Activated naive CD8-positive, alpha-beta T cell (primary cell): Measurements from ENCODE around the gene PTPRM.
"Not testable (repeated sequence)": the region's sequence is repeated elsewhere in the genome, so short reads cannot be mapped to it uniquely, and the experiment has no call there.

Source experiments
- H3K27ac Mint-ChIP-seq: one replicate; pipeline ENCODE4 v1.8.0; 2021; ENCODE audit warnings: mixed read lengths
- H3K27me3 Mint-ChIP-seq: one replicate; pipeline ENCODE4 v1.8.0; 2021; ENCODE audit warnings: mixed read lengths
- H3K36me3 Mint-ChIP-seq: one replicate; pipeline ENCODE4 v1.8.0; 2021; ENCODE audit warnings: mixed read lengths
- H3K4me1 Mint-ChIP-seq: one replicate; pipeline ENCODE4 v1.8.0; 2021; ENCODE audit warnings: low read depth, mixed read lengths
- H3K4me3 Mint-ChIP-seq: one replicate; pipeline ENCODE4 v1.8.0; 2021; ENCODE audit warnings: mild to moderate bottlenecking, mixed read lengths
- H3K9me3 Mint-ChIP-seq: one replicate; pipeline ENCODE4 v1.8.0; 2021; ENCODE audit warnings: low read depth, mixed read lengths

Gene PTPRM

DNA sequence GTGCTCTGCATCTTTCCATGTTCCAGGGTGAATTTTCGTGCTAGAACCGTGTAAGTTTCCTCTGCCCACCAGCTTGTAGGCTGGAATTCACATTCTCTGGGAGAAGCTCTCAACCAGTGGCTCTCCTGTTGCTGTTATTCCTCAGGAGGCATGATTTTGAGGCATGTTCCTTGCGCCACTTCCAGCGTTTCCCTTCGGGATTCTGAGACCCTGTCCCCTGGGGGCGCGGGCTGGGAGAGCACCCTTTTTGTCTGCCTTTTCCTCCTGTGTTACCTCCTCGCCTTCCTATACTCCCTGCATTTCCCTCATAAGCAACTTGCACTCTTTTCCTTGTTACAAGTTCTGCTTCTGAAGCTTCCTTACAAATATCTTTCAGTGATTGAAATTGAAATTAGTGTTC lies 156.4 kb downstream of the PTPRM start:
- Mint-ChIP-seq H3K9me3 (peaks cover 4% of the 10 kb centered on the region), H3K27ac (no peak overlapping the region), H3K4me3 (no peak overlapping the region), H3K36me3 (no peaks in the 10 kb centered on the region), H3K4me1 (no peaks in the 10 kb centered on the region), H3K27me3 (no peaks in the 10 kb centered on the region)

DNA sequence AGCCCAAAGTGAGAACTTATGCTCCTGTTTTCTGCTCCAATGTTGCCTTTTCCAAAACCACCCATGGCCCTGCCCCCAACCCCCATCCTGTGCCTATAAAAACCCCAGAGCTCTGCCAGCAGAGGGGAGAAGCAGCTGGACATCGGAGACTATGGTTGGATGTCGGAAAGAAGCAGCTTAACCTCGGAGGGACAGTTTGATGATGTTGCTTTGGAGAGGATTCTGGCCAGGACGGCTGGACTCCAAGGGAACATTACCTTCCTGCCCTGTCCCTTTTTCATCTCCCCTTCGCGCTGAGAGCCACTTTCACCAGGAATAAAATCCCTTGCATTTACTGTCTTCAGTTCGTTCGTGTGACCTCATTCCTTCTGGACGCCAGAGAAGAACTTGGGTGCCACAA lies 158.4 kb downstream of the PTPRM start:
- Mint-ChIP-seq H3K27ac (no peak overlapping the region), H3K4me3 (no peak overlapping the region), H3K9me3 (peaks cover 4% of the 10 kb centered on the region), H3K36me3 (no peaks in the 10 kb centered on the region), H3K27me3 (no peaks in the 10 kb centered on the region), H3K4me1 (no peaks in the 10 kb centered on the region)

DNA sequence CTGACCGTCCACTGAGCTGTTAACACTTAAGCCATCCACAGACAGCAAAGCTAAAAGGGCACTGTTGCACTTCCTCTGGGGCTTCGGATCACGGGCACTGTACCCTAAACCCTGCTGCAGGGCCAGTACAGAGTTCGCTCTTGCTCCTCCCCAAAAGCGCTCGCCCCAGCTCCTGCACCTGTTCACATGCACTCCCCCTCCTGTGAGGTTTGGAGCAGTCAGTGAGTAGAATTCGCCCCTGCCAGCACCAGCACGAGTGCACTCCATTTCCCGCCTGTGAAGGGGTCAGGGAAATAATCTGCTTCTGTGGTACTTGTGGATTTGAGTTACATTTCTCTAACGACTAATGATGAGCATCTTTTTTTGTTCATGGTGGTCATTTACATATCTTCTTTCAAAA lies 158.8 kb downstream of the PTPRM start:
- no peaks in the 10 kb centered on the region for H3K36me3 Mint-ChIP-seq
- no peak overlapping the region for H3K27ac Mint-ChIP-seq
- no peaks in the 10 kb centered on the region for H3K27me3 Mint-ChIP-seq
- H3K9me3 Mint-ChIP-seq = peaks cover 4% of the 10 kb centered on the region
- H3K4me1 Mint-ChIP-seq = no peaks in the 10 kb centered on the region
- no peak overlapping the region for H3K4me3 Mint-ChIP-seq

DNA sequence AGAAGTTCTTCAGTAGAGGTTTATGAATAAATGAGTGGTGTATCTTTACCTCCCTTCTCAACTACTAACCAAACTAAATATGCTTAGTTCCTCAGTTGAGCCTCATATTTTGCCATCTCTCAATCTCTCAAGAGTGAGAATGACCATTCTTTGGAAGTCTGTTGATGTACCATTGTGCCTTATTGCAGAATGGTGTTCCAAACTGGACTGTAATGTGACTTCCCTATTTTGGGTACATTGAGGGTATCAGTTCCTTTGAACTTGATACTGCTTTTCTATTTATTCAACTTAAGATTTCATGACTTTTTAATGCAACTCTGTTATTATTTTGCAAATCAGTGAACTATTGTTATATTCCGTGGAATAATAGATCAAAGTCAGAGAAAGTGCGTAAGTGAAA lies 159.4 kb downstream of the PTPRM start:
- Mint-ChIP-seq H3K27me3 (no peaks in the 10 kb centered on the region), H3K4me3 (no peak overlapping the region), H3K27ac (no peak overlapping the region), H3K9me3 (peaks cover 6% of the 10 kb centered on the region), H3K36me3 (no peaks in the 10 kb centered on the region), H3K4me1 (no peaks in the 10 kb centered on the region)

DNA sequence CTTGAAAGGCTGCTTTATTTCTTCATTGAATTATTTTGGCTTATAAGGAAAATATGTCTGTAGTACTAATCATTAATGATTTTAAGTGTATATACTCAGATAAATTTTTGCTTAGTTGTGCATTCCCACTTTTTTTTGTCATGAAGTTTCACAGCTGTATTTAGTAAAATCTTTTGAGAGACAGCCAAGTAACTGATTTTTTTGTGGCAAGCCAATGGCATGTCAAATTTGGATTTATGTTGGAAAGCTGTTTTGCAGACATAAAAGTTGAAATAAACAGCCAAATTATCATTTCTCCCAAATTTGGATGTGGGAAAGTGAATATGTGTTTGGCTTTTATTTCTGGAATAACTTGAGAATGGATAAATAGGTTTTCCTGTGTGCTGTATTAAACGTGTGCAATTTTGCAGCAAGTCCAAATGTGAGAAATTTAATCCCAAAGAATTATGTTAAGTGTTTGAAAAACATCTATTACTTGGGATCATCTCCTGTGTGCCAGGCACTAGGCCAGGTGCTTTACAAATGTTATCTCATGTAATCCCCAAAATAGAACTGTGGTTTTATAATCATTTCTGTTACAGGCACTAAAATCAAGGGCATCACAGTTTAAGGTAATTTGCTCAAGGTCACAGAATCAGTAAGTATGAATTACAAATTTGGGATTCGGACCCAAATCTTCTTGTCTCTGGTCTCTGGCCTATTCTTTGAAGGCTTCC lies 160.4 kb downstream of the PTPRM start:
- Mint-ChIP-seq H3K27me3 (no peaks in the 10 kb centered on the region), H3K27ac (no peak overlapping the region), H3K4me1 (no peaks in the 10 kb centered on the region), H3K4me3 (no peak overlapping the region), H3K9me3 (peaks cover 9% of the 10 kb centered on the region), H3K36me3 (no peaks in the 10 kb centered on the region)

DNA sequence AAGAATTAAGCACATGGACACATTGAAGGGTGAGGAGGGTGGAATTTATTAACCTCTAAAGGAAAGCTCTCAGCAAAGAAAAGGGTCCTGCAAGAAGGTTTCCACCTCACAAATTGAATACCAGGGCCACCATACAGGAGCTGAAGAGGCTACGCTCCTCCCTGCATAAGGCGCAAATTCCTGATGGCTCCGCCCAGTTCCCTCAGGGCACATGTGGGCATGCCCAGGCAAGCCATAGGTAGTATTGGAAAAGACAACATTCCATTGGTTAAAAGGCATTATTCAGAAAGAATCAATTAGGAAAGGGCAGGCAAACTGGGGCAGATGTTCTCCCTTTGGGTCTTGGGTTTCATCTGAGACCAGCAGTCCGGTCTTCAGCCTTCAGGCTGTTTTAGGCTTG lies 161.2 kb downstream of the PTPRM start:
- Mint-ChIP-seq H3K36me3 (no peaks in the 10 kb centered on the region), H3K4me3 (no peak overlapping the region), H3K27me3 (no peaks in the 10 kb centered on the region), H3K27ac (no peak overlapping the region), H3K9me3 (peaks cover 9% of the 10 kb centered on the region), H3K4me1 (no peaks in the 10 kb centered on the region)

DNA sequence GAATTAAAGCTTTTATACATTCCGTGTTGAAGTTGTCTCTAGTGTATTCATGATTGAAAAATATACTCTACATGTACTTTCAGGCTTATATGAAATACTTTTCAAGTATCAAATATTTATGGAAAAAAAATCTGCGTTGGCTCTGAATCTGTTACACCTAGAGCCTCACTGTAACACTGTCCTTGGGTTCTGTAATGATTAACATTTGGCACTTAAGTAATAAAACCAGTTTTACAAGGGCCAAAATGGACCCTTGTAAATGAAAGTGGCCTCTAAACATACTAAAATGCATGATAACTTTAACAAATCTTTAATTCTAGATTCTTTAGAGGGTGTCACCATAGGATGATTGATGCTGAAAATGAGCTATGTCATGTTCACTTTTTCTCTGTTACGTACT lies 162.8 kb downstream of the PTPRM start:
- no peak overlapping the region for H3K4me3 Mint-ChIP-seq
- H3K9me3 Mint-ChIP-seq = peaks cover 5% of the 10 kb centered on the region
- H3K36me3 Mint-ChIP-seq = no peaks in the 10 kb centered on the region
- H3K4me1 Mint-ChIP-seq = no peaks in the 10 kb centered on the region
- no peak overlapping the region for H3K27ac Mint-ChIP-seq
- H3K27me3 Mint-ChIP-seq = no peaks in the 10 kb centered on the region

DNA sequence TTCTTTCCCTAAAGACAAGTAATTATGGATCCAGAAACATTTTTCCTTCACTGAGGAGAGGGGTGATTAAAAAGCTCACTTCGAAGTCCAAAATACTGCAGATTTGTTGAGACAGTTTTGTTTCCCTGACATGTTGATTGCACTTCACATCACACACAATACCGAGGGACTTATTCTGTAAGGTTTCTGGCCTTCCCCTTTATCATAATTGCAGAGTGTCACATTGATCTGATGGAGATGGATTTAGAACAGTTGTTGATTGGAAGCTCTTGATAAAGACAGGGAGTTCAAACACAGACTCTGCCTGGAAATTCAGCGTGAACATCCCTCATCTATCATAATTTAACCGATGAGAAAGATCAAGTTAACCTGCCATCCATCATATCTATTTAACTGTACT lies 163.6 kb downstream of the PTPRM start:
- Mint-ChIP-seq H3K27me3 (no peaks in the 10 kb centered on the region), H3K27ac (no peak overlapping the region), H3K4me1 (no peaks in the 10 kb centered on the region), H3K36me3 (no peaks in the 10 kb centered on the region), H3K9me3 (peaks cover 5% of the 10 kb centered on the region), H3K4me3 (no peak overlapping the region)

DNA sequence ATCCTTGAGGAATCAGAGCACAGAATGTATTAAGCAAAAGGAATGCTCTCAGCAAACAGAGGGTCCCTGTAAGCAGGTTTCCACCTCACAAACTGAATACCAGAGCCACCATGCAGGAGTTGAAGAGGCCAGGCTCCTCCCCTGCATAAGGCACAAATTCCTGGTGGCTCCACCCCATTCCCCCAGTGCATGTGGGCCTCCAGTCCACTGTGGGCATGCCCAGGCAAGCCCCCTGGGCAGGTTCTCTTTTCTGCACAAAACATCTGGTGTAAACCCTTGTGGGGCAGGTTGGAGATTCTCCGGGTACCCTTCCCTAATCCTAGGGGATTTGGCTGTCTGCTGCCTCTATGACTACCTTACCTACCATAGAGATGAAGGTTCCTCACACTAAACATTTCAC lies 166.5 kb downstream of the PTPRM start:
- no peak overlapping the region for H3K4me3 Mint-ChIP-seq
- no peak overlapping the region for H3K27ac Mint-ChIP-seq
- H3K27me3 Mint-ChIP-seq = no peaks in the 10 kb centered on the region
- H3K9me3 Mint-ChIP-seq = peaks cover 5% of the 10 kb centered on the region
- H3K4me1 Mint-ChIP-seq = no peaks in the 10 kb centered on the region
- H3K36me3 Mint-ChIP-seq = no peaks in the 10 kb centered on the region

DNA sequence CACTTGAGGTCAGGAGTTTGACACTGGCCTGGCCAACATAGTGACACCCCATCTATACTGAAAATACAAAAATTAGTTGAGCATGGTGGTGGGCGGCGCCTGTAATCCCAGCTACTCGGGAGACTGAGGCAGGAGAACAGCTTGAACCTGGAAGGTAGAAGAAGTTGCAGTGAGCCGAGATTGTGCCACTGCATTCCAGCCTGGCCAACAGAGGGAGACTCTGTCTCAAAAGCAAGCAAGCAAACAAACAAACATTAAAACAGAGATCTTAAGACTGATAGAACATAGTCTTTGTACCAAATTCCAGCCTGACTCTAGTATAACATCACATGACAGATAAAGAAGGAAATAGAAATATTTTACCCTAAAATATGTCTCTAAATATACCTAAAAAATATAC lies 168.1 kb downstream of the PTPRM start:
- Mint-ChIP-seq H3K27ac (no peak overlapping the region), H3K4me3 (no peak overlapping the region), H3K9me3 (peaks cover 5% of the 10 kb centered on the region), H3K36me3 (no peaks in the 10 kb centered on the region), H3K4me1 (no peaks in the 10 kb centered on the region), H3K27me3 (no peaks in the 10 kb centered on the region)

DNA sequence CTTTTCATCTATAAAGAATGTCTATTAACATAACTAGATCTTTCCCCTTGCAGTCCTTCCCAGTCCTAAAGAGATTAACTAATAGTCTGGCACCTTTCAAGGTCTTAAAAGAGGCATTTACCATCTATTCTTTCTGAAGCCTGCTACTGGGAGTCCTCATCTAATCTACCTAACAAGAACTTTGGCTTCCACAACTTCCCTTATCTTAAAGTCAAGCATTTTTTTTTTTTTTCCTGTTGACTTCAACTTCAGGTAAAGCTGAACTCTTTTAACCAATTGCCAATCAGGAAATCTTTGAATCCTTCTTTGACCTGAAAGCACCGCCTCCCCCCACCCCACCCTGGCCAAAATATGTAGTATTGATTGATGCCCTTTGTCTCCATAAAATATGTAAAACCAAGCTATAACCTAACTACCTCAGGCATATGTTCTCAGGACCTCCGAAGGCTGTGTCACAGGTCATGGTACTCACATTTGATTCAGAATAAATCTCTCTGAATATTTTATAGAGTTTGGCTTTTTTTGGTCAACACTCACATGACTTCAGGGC lies 168.6 kb downstream of the PTPRM start:
- Mint-ChIP-seq H3K4me3 (no peak overlapping the region), H3K36me3 (no peaks in the 10 kb centered on the region), H3K27ac (no peak overlapping the region), H3K9me3 (peaks cover 5% of the 10 kb centered on the region), H3K27me3 (no peaks in the 10 kb centered on the region), H3K4me1 (no peaks in the 10 kb centered on the region)

DNA sequence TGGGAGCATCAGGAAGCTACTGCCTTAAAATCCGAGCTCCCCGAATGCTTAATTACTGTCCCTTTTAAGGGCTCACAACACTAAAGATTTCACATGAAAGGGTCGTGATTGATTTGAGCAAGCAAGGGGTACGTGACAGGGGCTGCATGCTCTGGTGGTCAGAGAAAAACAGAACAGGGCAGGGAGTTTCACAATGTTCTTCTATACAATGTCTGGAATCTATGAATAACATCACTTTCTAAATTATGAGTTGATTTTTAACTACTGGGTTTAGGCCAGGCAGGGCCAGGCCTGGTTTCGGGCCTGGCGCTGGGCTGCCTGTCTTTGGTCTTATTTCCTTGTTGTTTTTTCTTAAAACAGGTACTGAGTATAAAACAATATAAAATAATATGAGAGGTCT lies 169.4 kb downstream of the PTPRM start:
- H3K36me3 Mint-ChIP-seq, H3K4me1 Mint-ChIP-seq, H3K4me3 Mint-ChIP-seq, H3K9me3 Mint-ChIP-seq, H3K27me3 Mint-ChIP-seq, H3K27ac Mint-ChIP-seq: not testable (repeated sequence)

DNA sequence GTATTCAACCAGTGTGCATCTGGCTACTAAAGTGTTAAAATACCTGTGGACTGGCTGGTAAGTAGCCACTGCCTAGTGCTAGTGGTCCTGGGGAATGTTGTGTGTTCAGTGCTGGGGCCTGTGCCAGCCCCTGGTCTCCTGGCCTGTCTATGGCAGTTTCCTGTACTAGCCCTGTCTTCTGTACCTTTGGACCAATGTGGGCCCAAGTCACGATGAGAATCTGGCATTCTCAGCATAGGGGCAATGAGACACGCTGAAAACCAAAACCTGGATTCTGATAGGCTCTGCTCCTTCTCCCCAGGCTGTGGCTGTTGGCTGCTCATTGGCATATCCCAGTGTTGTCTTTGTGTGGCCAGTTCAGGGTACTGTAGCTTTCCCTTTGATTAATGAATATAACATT lies 170.4 kb downstream of the PTPRM start:
- Mint-ChIP-seq H3K4me1 (no peaks in the 10 kb centered on the region), H3K4me3 (no peak overlapping the region), H3K27ac (no peak overlapping the region), H3K9me3 (no peaks in the 10 kb centered on the region), H3K36me3 (no peaks in the 10 kb centered on the region), H3K27me3 (no peaks in the 10 kb centered on the region)

DNA sequence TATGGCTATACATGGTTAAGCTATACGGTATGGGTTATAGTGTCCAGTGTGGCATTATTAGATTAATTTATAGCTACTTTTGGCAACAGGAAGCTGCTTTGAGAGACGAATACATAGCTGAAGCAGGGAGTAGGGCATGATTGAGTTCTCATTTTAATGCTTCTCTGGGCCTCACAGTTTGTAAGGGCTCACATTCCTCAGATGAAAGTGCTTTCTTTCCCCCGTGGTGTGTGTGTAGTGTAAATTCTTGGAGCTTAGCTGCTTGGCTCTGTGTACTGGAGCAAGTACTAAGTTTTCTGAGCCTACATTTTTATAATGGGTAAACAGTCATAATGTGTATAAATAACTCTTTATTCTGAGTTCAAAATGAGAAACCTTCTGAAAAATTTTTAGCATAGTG lies 173.7 kb downstream of the PTPRM start:
- Mint-ChIP-seq H3K4me1 (no peaks in the 10 kb centered on the region), H3K27me3 (no peaks in the 10 kb centered on the region), H3K9me3 (peaks cover 6% of the 10 kb centered on the region), H3K27ac (no peak overlapping the region), H3K36me3 (no peaks in the 10 kb centered on the region), H3K4me3 (no peak overlapping the region)

DNA sequence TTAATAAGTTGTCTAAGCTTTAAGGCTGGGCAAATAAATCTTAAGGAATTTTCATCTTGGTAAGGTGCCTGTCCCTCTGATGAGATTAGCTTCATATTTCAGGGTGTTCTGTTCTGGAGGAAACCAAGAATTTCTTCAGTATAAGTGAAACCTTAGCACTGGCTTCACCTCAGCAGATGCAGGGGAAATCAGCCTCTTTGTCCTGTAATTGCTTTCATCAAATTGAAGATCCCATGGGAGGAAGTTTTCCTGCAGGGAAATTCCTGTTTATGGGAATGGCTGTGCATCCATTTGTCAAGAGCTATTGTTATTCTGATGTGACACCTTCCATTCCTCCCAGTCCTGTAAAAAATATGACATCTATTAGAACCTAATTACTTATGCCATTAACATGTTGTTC lies 174.5 kb downstream of the PTPRM start:
- Mint-ChIP-seq H3K27ac (no peak overlapping the region), H3K36me3 (no peaks in the 10 kb centered on the region), H3K27me3 (no peaks in the 10 kb centered on the region), H3K4me3 (no peak overlapping the region), H3K9me3 (peaks cover 8% of the 10 kb centered on the region), H3K4me1 (no peaks in the 10 kb centered on the region)

DNA sequence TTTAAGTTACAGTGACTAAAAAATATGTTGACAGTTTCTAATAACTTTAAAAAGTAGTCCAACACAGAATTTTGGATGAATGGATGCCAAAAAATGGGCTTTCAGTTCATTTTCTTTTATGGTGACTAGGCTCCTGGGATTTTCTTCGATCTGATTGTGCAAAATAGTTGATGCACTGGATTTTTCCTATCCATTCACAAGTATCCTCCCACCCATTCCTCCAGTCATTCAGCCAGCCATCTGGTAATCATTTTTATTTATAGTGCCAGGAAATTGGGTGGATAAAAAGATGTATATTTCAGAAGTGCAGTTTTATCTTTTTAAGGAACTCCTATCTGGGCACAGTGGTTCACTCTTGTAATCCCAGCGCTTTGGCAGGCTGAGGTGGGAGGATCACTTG lies 175.1 kb downstream of the PTPRM start:
- Mint-ChIP-seq H3K4me1 (no peaks in the 10 kb centered on the region), H3K27ac (no peak overlapping the region), H3K4me3 (no peak overlapping the region), H3K27me3 (no peaks in the 10 kb centered on the region), H3K36me3 (no peaks in the 10 kb centered on the region), H3K9me3 (peaks cover 8% of the 10 kb centered on the region)
